Left ventricle myocardium inferior (tissue), 1 donor: ENCODE data around the gene INSL4. TPM values are rescaled to one million over a fixed set of nuclear protein-coding genes. Genes with fewer than 3 reads are reported as not detected.

Source experiments
- DNase-seq: peaks from one replicate; pipeline ENCODE4 v3.0.0-alpha.2; 2020
- H3K27ac ChIP-seq: fragments of 200-600 bp; replicated peaks from 2 replicates; pipeline ENCODE4 v1.8.0; 2021
- H3K27me3 ChIP-seq: fragments of 200-600 bp; 2 replicates; pipeline ENCODE4 v1.8.0; 2021; ENCODE audit warnings: low read depth
- H3K36me3 ChIP-seq: fragments of 200-600 bp; 2 replicates; pipeline ENCODE4 v1.8.0; 2021
- H3K4me1 ChIP-seq: fragments of 200-600 bp; 2 replicates; pipeline ENCODE4 v1.8.0; 2021
- H3K4me3 ChIP-seq: fragments of 200-600 bp; 2 replicates; pipeline ENCODE4 v1.8.0; 2021; ENCODE audit warnings: mild to moderate bottlenecking, moderate library complexity
- H3K9me3 ChIP-seq: fragments of 200-600 bp; replicated peaks from 2 replicates; pipeline ENCODE4 v1.8.0; 2021
- intact Hi-C: fragments of 100-400 bp; cut with micrococcal nuclease; formaldehyde crosslinking; loops from one replicate; pipeline ENCODE4 v1.11.0; 2022
- total RNA-seq: library from RNA; stranded (reverse); fragmentation: NEBNext Ultra II Directional; extraction: Animal tissue kit (Norgen Biotek cat#: 25700); gene quantifications from one replicate; pipeline ENCODE4 v1.2.1, GENCODE V29; 2021
- TF ChIP-seq, protein P1 (sequence below): fragments of 200-600 bp; IDR thresholded peaks from 2 replicates; pipeline ENCODE4 v1.8.0; 2021; ENCODE audit warnings: antibody characterized with exemption, mild to moderate bottlenecking, borderline replicate concordance
- donor health status: DM: no; HTN: yes; CAD: no; lungs with severe emphysema.

INSL4 gene
- total RNA-seq, 1 donor from 2014 or later = not detected

DNA sequence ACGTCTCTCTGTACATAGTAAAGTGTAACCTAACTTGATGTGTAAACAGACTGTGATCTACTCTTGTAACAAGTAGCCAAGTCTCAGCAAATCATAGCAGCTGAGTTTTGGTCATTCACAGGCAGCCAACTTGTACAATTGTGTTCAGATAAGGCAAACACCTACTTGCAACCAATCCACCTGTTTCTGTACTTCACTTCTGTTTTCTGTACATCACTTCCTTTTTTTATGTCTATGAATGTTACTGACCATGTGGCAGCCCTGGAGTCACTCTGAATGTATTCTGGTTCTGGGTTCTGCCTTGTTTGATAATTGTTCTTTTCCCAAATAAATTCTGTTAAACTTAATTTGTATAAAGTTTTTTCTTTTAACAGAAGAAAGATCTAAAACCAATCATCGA is 47.3 kb downstream of the INSL4 start:
- Histone ChIP-seq H3K4me1 (no peaks in the 10 kb centered on the region), H3K27ac (no peak overlapping the region), H3K36me3 (no peaks in the 10 kb centered on the region), H3K4me3 (no peak overlapping the region), H3K9me3 (no peaks in the 10 kb centered on the region), H3K27me3 (no peaks in the 10 kb centered on the region)
- intact Hi-C loops = no loop called here
- TF ChIP-seq, protein P1, sequence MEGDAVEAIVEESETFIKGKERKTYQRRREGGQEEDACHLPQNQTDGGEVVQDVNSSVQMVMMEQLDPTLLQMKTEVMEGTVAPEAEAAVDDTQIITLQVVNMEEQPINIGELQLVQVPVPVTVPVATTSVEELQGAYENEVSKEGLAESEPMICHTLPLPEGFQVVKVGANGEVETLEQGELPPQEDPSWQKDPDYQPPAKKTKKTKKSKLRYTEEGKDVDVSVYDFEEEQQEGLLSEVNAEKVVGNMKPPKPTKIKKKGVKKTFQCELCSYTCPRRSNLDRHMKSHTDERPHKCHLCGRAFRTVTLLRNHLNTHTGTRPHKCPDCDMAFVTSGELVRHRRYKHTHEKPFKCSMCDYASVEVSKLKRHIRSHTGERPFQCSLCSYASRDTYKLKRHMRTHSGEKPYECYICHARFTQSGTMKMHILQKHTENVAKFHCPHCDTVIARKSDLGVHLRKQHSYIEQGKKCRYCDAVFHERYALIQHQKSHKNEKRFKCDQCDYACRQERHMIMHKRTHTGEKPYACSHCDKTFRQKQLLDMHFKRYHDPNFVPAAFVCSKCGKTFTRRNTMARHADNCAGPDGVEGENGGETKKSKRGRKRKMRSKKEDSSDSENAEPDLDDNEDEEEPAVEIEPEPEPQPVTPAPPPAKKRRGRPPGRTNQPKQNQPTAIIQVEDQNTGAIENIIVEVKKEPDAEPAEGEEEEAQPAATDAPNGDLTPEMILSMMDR = no peak
- DNase-seq = no peak

Other genes starting within 250 kb of the INSL4 start
- gene JAK2, start 246.1 kb upstream of the INSL4 start, total RNA-seq = 28.7 TPM
- not detected for gene INSL6, start 45.8 kb upstream of the INSL4 start, total RNA-seq
- gene RLN2, start 73.3 kb downstream of the INSL4 start, total RNA-seq = 0.44 TPM
- gene RLN1, start 108.5 kb downstream of the INSL4 start, total RNA-seq = not detected
- 34.3 TPM for gene PLGRKT, start 206.5 kb downstream of the INSL4 start, total RNA-seq
- gene CD274, start 219.1 kb downstream of the INSL4 start, total RNA-seq = 14.7 TPM